GM10266 (cell line): Measurements from ENCODE around the gene SDHAF1.
A peak's percentile ranks its signal among the peaks of the same experiment; 100 is the strongest.

Source experiments
- DNase-seq: peaks from one replicate; pipeline ENCODE4 v3.0.0; 2012; ENCODE audit errors: extremely low spot score
- CTCF ChIP-seq: IDR thresholded peaks from 2 replicates; pipeline ENCODE4 v1.5.1; 2012; ENCODE audit warnings: mild to moderate bottlenecking, low read depth; ENCODE audit not compliant: control insufficient read depth, insufficient read depth; ENCODE audit errors: missing control alignments

SDHAF1 gene

GRCh38 chr19:35988824-35989223 lies 6.2 kb upstream of the SDHAF1 start:
- TF ChIP-seq CTCF = no peak
- no peak for DNase-seq

GRCh38 chr19:35990156-35990555 lies 4.8 kb upstream of the SDHAF1 start:
- DNase-seq = no peak
- TF ChIP-seq CTCF = no peak

- no peak for DNase-seq
- no peak for TF ChIP-seq CTCF
Observed at GRCh38 chr19:35990771-35991730, 3.9 kb upstream of the SDHAF1 start.

GRCh38 chr19:35991731-35992450 lies 3.1 kb upstream of the SDHAF1 start:
- DNase-seq = no peak
- no peak for TF ChIP-seq CTCF

- peak; percentile 62 for DNase-seq
Observed at GRCh38 chr19:35992907-35993765, 1.9 kb upstream of the SDHAF1 start.

More at GRCh38 chr19:35992907-35993765, 1.9 kb upstream of the SDHAF1 start:
- TF ChIP-seq CTCF = no peak
